ENCODE data around the gene FGA.

GRCh38 chr4:154609532-154609931, 19.0 kb upstream of the FGA start:
- TF ChIP-seq, protein P1, sequence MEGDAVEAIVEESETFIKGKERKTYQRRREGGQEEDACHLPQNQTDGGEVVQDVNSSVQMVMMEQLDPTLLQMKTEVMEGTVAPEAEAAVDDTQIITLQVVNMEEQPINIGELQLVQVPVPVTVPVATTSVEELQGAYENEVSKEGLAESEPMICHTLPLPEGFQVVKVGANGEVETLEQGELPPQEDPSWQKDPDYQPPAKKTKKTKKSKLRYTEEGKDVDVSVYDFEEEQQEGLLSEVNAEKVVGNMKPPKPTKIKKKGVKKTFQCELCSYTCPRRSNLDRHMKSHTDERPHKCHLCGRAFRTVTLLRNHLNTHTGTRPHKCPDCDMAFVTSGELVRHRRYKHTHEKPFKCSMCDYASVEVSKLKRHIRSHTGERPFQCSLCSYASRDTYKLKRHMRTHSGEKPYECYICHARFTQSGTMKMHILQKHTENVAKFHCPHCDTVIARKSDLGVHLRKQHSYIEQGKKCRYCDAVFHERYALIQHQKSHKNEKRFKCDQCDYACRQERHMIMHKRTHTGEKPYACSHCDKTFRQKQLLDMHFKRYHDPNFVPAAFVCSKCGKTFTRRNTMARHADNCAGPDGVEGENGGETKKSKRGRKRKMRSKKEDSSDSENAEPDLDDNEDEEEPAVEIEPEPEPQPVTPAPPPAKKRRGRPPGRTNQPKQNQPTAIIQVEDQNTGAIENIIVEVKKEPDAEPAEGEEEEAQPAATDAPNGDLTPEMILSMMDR (optimal IDR thresholded peaks at IDR 0.05 in 1 of 3, IDR thresholded peaks at IDR 0.05 in 1 of 3, conservative IDR thresholded peaks at IDR 0.05 in 1 of 3; ENCODE audit: extremely low read depth in 1 of 3, insufficient read depth in 2 of 3, low read length in 3 of 3), result no peak
- no peak for TF ChIP-seq EZH2 (IDR thresholded peaks at IDR 0.05; ENCODE audit: low read length)

Data from keratinocyte (primary cell).